Glomerular endothelial cell (primary cell): ENCODE data around the gene CXorf65. TPM values are rescaled to one million over a fixed set of nuclear protein-coding genes. Genes with fewer than 3 reads are reported as not detected.

Experiments used
- DNase-seq: peaks from one replicate; pipeline ENCODE4 v3.0.0-alpha.2; 2011; ENCODE audit warnings: low read depth, low spot score; ENCODE audit errors: extremely low read depth
- total RNA-seq: library from RNA; depleted of rRNA; stranded (reverse); fragments of >200 nt; gene quantifications from 2 replicates; pipeline ENCODE4 v1.2.3, GENCODE V29; 2015

The CXorf65 gene
- total RNA-seq, 1 donor from 2014 or later: not detected

GRCh38 chrX:71068044-71068918 is 38.3 kb downstream of the CXorf65 start, which contains the start of gene SNX12:
Gene SNX12 (minus strand): TSS chrX:71068334. CDS start chrX:71068306, 28 bp downstream.
- DNase-seq: peak; percentile 56

GRCh38 chrX:71067712-71068043 is 38.9 kb downstream of the CXorf65 start:
- no peak for DNase-seq

GRCh38 chrX:71067089-71067488 is 39.5 kb downstream of the CXorf65 start:
- no peak for DNase-seq

- no peak for DNase-seq
Measured at GRCh38 chrX:71060127-71060526, 46.4 kb downstream of the CXorf65 start.

GRCh38 chrX:71057848-71058530 is 48.6 kb downstream of the CXorf65 start:
- no peak for DNase-seq

- no peak for DNase-seq
Measured at GRCh38 chrX:71056867-71057266, 49.7 kb downstream of the CXorf65 start.

Other genes with a start within 250 kb of the CXorf65 start
- gene TEX11, start 198.0 kb downstream of the CXorf65 start, total RNA-seq: not detected in 2 replicates
- gene SLC7A3, start 175.6 kb downstream of the CXorf65 start, total RNA-seq: not detected in 2 replicates
- gene SNX12, start 38.4 kb downstream of the CXorf65 start, total RNA-seq: 67.2 and 69.6 TPM in 2 replicates
- 6.5 and 10.0 TPM in 2 replicates for gene FOXO4, start 10.9 kb downstream of the CXorf65 start, total RNA-seq
- gene IL2RG, start 4.8 kb upstream of the CXorf65 start, total RNA-seq: 0.23 TPM in 1 of 2 replicates, not detected in the other
- gene MED12, start 11.9 kb upstream of the CXorf65 start, total RNA-seq: 39.7 and 44.0 TPM in 2 replicates
- gene NLGN3, start 38.1 kb upstream of the CXorf65 start, total RNA-seq: 0.10 and 0.99 TPM in 2 replicates
- gene GJB1, start 116.5 kb upstream of the CXorf65 start, total RNA-seq: not detected in 2 replicates
- gene ZMYM3, start 147.4 kb upstream of the CXorf65 start, total RNA-seq: 25.1 and 30.7 TPM in 2 replicates
- gene NONO, start 176.9 kb upstream of the CXorf65 start, total RNA-seq: 309 and 314 TPM in 2 replicates
- 0.24 and 2.1 TPM in 2 replicates for gene ITGB1BP2, start 195.0 kb upstream of the CXorf65 start, total RNA-seq